ENCODE measurements around the gene RAD18.

The RAD18 gene

DNA sequence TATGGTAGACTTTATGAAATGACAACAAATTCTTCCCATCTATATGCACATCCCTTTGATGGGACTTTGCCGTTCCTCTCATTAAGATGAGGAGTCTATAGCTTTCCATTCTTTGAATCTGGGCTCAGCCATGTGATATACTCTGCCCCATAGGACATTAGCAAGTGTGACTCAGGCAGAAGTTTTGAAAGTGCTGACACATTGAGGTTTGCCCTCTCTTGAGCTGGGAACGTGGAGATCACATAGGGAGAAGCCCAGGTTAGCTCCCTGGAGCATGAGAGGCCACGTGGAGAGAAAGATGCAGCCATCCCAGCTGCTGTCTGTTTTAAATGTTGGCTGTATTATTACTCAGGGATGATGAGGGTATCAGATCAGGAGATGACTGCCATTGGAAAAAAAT lies 126.1 kb downstream of the RAD18 start:
- DNase-seq (ENCODE audit: low read depth, low spot score): no peak

DNA sequence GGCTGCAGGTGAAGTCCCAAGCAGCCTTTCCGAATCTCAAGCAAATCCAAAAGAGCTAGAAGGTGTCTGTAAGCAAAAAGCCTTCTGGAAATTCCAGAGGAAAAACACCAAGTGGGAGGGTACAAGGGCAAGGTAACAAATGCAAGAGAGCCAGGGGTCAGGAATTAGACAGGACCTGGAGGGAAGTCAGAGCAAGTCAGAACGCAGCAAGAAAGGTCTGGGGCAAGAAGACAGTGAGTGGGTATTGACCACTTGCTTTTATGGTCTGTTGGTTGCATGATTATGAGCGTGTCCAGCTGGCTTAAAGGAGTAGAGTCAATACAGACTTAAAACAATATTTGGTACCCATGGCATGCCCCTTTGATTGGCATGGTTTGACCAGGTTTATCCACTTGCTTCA lies 127.2 kb downstream of the RAD18 start:
- no peak for DNase-seq (ENCODE audit: low read depth, low spot score)

GRCh38 chr3:8835385-8835784 lies 127.9 kb downstream of the RAD18 start:
- no peak for DNase-seq (ENCODE audit: low read depth, low spot score)

DNA sequence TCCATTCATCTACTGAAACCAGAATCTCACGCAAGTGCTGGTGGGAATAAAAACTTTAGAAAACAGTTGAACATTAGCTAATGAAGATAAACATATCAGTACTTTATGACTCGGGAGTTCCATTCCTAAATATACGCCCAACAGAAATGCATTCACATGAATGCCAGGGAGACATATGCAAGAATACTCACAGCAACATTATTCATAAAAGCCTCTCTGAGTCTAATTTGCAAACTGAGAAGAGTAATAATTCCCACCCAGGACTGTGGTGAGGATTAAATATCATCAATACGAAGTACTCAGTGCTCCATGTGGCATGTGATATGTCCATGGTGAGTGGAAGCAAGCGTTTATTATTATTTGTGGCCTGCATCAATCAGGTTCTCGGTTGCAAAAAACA lies 128.3 kb downstream of the RAD18 start:
- DNase-seq (ENCODE audit: low read depth, low spot score): no peak

DNA sequence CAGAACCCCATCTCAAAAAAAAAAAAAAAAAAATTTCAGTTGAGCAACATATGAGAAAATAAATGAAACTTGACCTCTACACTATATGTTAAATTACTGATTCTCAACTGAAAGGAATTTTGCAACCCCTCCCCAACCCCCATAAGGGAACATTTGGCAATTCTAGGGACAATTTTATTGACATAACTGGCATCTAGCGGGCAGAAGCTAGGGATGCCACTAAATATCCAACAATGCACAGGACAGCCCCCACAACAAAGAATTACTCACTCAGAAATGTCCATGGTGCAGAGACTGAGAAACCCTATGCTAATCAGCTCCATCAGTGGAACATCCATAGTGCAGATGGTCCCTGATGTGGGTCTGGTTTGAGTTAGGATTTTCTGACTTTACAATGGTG lies 135.6 kb downstream of the RAD18 start:
- DNase-seq (ENCODE audit: low read depth, low spot score): no peak

Measured in activated CD4-positive, CD25-positive, alpha-beta regulatory T cell treated with anti-CD3 and anti-CD28 coated beads, Interleukin-2, amount 50 U/mL, for 16 hours (primary cell).